Gastrocnemius medialis (tissue), 4 donors: ENCODE measurements around the gene MELTF. TPM values are rescaled to one million over a fixed set of nuclear protein-coding genes. Genes with fewer than 3 reads are reported as not detected.

Source experiments
- ATAC-seq, 2 donors: fragments of 150-250 bp; one replicate each; pipeline ENCODE4 v1.9.1; 2016
- DNase-seq, 2 donors: peaks; one replicate each; pipeline ENCODE4 v3.0.0-alpha.2; 2019
- H3K27ac ChIP-seq, 4 donors: fragments of 200-600 bp; sonication (generic); 1 replicate in 1 of 4; 2 replicates in 3 of 4; pipeline ENCODE4 v1.5.1; 2016 to 2018; ENCODE audit warnings: mild to moderate bottlenecking in 2 of 4, moderate library complexity in 1 of 4
- H3K27me3 ChIP-seq, 3 donors: fragments of 200-600 bp; sonication (generic) in 2 of 3; 1 replicate in 1 of 3; 2 replicates in 2 of 3; pipeline versions ENCODE4 v1.5.1 to v1.6.0; 2016 to 2019; ENCODE audit warnings: mild to moderate bottlenecking in 1 of 3, moderate library complexity in 1 of 3
- H3K36me3 ChIP-seq, 2 donors: fragments of 200-600 bp; sonication (generic) in 1 of 2; one replicate each; pipeline ENCODE4 v1.5.1; 2017 to 2018
- H3K4me1 ChIP-seq, 2 donors: fragments of 200-600 bp; sonication (generic) in 1 of 2; one replicate each; pipeline ENCODE4 v1.5.1; 2016 to 2017; ENCODE audit warnings: mild to moderate bottlenecking in 2 of 2
- H3K4me3 ChIP-seq, 4 donors: fragments of 200-600 bp; sonication (generic) in 3 of 4; 1 replicate in 1 of 4; 2 replicates in 3 of 4; pipeline ENCODE4 v1.5.1; 2016 to 2019; ENCODE audit warnings: mild to moderate bottlenecking in 2 of 4
- H3K9me3 ChIP-seq, 3 donors: fragments of 200-600 bp; sonication (generic) in 2 of 3; 1 replicate in 1 of 3; 2 replicates in 2 of 3; pipeline ENCODE4 v1.5.1; 2016 to 2019
- CTCF ChIP-seq, 5 experiments: fragments of 450-650 bp in 3 of 5; fragments of 200-600 bp in 2 of 5; sonication (generic) in 2 of 5; IDR thresholded peaks in 4 of 5; conservative IDR thresholded peaks in 1 of 5; 1 replicate in 4 of 5; 2 replicates in 1 of 5; pipeline ENCODE4 v1.5.1; 2016 to 2019; ENCODE audit warnings: antibody characterized with exemption in 5 of 5, mild to moderate bottlenecking in 3 of 5, moderate library complexity in 3 of 5
- POLR2A ChIP-seq, 2 donors: fragments of 450-650 bp; IDR thresholded peaks; one replicate each; pipeline ENCODE4 v1.6.1; 2017; ENCODE audit warnings: antibody characterized with exemption in 2 of 2, mild to moderate bottlenecking in 2 of 2, moderate library complexity in 2 of 2
- in situ Hi-C, 4 donors: fragments of 200-750 bp; cut with MboI; loops; one replicate each; pipeline versions ENCODE4 v1.15.0 to v1.8.0; 2017; ENCODE audit warnings: low sequenced_read_pairs in 4 of 4
- intact Hi-C: fragments of 100-400 bp; cut with DNase I; formaldehyde crosslinking; loops from one replicate; pipeline ENCODE4 v1.15.1; 2023; ENCODE audit warnings: low total_unique reads
- total RNA-seq, 4 donors: library from RNA; depleted of rRNA; stranded (reverse); fragments of >200 nt; gene quantifications; one replicate each; pipeline versions ENCODE4 v1.1.0 to v1.2.3, GENCODE V29; 2016

MELTF gene
- total RNA-seq = under 1 TPM in 3 of 4 donors, not detected in 1; 0.36 to 0.64 (median 0.42) TPM

- Histone ChIP-seq H3K27ac (peak within 1 kb of the TSS in 2 of 4 donors; percentile 31 to 41), H3K4me3 (peak within 1 kb of the TSS; percentile 39 to 58 (median 42)), H3K36me3 (no peaks in the 10 kb centered on the region), H3K4me1 (peaks cover 6 to 8% of the 10 kb centered on the region in 2 donors), H3K27me3 (peaks cover 15 to 31% (median 28%) of the 10 kb centered on the region in 3 donors), H3K9me3 (no peaks in the 10 kb centered on the region)
- intact Hi-C loops = no loop called here
- ATAC-seq (peak in 1 of 2 donors; percentile 23), DNase-seq (no peak)
- in situ Hi-C loops = no loop called here
- TF ChIP-seq CTCF (IDR thresholded peaks at IDR 0.05 in 4 of 5, conservative IDR thresholded peaks at IDR 0.05 in 1 of 5) = peak; percentile 52 to 79 (median 75)
- TF ChIP-seq POLR2A (IDR thresholded peaks at IDR 0.05) = no peak
These were observed at the start of gene MELTF for GRCh38 chr3:197029511-197030167. MELTF (minus strand) TSS chr3:197029817; CDS start chr3:197029702, 115 bp downstream.

GRCh38 chr3:197076415-197076814 is 46.8 kb upstream of the MELTF start:
- Histone ChIP-seq H3K36me3 (peaks cover 0 to 16% of the 10 kb centered on the region in 2 donors), H3K4me1 (no peaks in the 10 kb centered on the region), H3K27ac (no peak overlapping the region), H3K4me3 (no peak overlapping the region), H3K27me3 (no peaks in the 10 kb centered on the region), H3K9me3 (no peaks in the 10 kb centered on the region)
- TF ChIP-seq POLR2A (IDR thresholded peaks at IDR 0.05) = no peak
- no peak for TF ChIP-seq CTCF (IDR thresholded peaks at IDR 0.05 in 4 of 5, conservative IDR thresholded peaks at IDR 0.05 in 1 of 5)
- ATAC-seq = no peak
- in situ Hi-C loops = no loop called here
- intact Hi-C loops = no loop called here
- DNase-seq = no peak

- no peaks in the 10 kb centered on the region for H3K27me3 ChIP-seq
- in situ Hi-C loops = no loop called here
- H3K36me3 ChIP-seq = peaks cover 0 to 37% of the 10 kb centered on the region in 2 donors
- H3K9me3 ChIP-seq = no peaks in the 10 kb centered on the region
- DNase-seq = no peak
- no peaks in the 10 kb centered on the region for H3K4me1 ChIP-seq
- H3K27ac ChIP-seq = no peak overlapping the region
- no peak for TF ChIP-seq CTCF (IDR thresholded peaks at IDR 0.05 in 4 of 5, conservative IDR thresholded peaks at IDR 0.05 in 1 of 5)
- no peak for TF ChIP-seq POLR2A (IDR thresholded peaks at IDR 0.05)
- H3K4me3 ChIP-seq = no peak overlapping the region
- ATAC-seq = no peak
- intact Hi-C loops = no loop called here
These were observed 38.5 kb upstream of the MELTF start for GRCh38 chr3:197068077-197068476.

- Histone ChIP-seq H3K27ac (no peak overlapping the region), H3K4me3 (no peak overlapping the region), H3K36me3 (peaks cover 0 to 53% of the 10 kb centered on the region in 2 donors), H3K27me3 (no peaks in the 10 kb centered on the region), H3K9me3 (no peaks in the 10 kb centered on the region), H3K4me1 (no peaks in the 10 kb centered on the region)
- in situ Hi-C loops = no loop called here
- ATAC-seq (no peak), DNase-seq (no peak)
- no peak for TF ChIP-seq POLR2A (IDR thresholded peaks at IDR 0.05)
- no peak for TF ChIP-seq CTCF (IDR thresholded peaks at IDR 0.05 in 4 of 5, conservative IDR thresholded peaks at IDR 0.05 in 1 of 5)
- intact Hi-C loops = no loop called here
These were observed 35.2 kb upstream of the MELTF start for GRCh38 chr3:197064771-197065170.
